ENCODE results near the gene FRRS1L.

DNA sequence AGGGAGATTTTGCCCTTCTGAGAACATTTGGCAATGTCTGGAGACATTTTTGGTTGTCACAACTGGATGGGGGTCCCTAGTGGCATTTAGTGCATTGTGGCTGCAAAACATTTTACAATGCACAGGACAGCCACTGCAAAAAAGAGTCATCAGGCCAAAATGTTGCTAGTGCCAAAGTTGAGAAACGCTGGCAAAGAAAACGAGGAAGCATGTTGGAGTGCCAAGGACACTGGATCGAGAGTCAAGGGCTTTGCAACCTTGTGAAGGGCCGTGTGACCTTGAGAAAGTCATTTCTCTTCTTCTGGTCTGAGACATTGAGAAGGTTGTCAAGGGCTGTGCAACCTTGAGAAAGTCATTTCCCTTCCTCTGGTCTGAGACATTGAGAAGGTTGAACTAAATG, 45.7 kb upstream of the FRRS1L start:
- TF ChIP-seq POLR2A (IDR thresholded peaks at IDR 0.05) (no peak), CTCF (IDR thresholded peaks at IDR 0.05) (no peak), EP300 (IDR thresholded peaks at IDR 0.05) (no peak)
